Measurements from ENCODE around the gene NIN.
A peak's percentile ranks its signal among the peaks of the same experiment; 100 is the strongest.

The NIN gene

GRCh38 chr14:50836515-50836914, 5.6 kb upstream of the NIN start:
- peak; percentile 48; the same call in 2 of the 3 replicates for ATAC-seq
- no peak for TF ChIP-seq CSDC2 (CRISPR knock-in tag; IDR thresholded peaks at IDR 0.05)
- TF ChIP-seq OSR1 (CRISPR knock-in tag; IDR thresholded peaks at IDR 0.05): no peak
- no peak for TF ChIP-seq ZFP3 (CRISPR knock-in tag; IDR thresholded peaks at IDR 0.05)
- TF ChIP-seq ZC3H10 (CRISPR knock-in tag; IDR thresholded peaks at IDR 0.05): no peak
- TF ChIP-seq, protein P1, sequence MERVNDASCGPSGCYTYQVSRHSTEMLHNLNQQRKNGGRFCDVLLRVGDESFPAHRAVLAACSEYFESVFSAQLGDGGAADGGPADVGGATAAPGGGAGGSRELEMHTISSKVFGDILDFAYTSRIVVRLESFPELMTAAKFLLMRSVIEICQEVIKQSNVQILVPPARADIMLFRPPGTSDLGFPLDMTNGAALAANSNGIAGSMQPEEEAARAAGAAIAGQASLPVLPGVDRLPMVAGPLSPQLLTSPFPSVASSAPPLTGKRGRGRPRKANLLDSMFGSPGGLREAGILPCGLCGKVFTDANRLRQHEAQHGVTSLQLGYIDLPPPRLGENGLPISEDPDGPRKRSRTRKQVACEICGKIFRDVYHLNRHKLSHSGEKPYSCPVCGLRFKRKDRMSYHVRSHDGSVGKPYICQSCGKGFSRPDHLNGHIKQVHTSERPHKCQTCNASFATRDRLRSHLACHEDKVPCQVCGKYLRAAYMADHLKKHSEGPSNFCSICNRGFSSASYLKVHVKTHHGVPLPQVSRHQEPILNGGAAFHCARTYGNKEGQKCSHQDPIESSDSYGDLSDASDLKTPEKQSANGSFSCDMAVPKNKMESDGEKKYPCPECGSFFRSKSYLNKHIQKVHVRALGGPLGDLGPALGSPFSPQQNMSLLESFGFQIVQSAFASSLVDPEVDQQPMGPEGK (CRISPR knock-in tag; IDR thresholded peaks at IDR 0.05; ENCODE audit: borderline replicate concordance): no peak
- no peak for TF ChIP-seq GLIS3 (CRISPR knock-in tag; IDR thresholded peaks at IDR 0.05)
- TF ChIP-seq, protein P2, sequence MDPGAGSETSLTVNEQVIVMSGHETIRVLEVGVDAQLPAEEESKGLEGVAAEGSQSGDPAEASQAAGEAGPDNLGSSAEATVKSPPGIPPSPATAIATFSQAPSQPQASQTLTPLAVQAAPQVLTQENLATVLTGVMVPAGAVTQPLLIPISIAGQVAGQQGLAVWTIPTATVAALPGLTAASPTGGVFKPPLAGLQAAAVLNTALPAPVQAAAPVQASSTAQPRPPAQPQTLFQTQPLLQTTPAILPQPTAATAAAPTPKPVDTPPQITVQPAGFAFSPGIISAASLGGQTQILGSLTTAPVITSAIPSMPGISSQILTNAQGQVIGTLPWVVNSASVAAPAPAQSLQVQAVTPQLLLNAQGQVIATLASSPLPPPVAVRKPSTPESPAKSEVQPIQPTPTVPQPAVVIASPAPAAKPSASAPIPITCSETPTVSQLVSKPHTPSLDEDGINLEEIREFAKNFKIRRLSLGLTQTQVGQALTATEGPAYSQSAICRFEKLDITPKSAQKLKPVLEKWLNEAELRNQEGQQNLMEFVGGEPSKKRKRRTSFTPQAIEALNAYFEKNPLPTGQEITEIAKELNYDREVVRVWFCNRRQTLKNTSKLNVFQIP (CRISPR knock-in tag; IDR thresholded peaks at IDR 0.05; ENCODE audit: borderline replicate concordance, low read depth): no peak
- TF ChIP-seq, protein P3, sequence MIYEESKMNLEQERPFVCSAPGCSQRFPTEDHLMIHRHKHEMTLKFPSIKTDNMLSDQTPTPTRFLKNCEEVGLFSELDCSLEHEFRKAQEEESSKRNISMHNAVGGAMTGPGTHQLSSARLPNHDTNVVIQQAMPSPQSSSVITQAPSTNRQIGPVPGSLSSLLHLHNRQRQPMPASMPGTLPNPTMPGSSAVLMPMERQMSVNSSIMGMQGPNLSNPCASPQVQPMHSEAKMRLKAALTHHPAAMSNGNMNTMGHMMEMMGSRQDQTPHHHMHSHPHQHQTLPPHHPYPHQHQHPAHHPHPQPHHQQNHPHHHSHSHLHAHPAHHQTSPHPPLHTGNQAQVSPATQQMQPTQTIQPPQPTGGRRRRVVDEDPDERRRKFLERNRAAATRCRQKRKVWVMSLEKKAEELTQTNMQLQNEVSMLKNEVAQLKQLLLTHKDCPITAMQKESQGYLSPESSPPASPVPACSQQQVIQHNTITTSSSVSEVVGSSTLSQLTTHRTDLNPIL (CRISPR knock-in tag; IDR thresholded peaks at IDR 0.05; ENCODE audit: low read depth): no peak
- no peak for TF ChIP-seq TCF4 (CRISPR knock-in tag; IDR thresholded peaks at IDR 0.05; ENCODE audit: borderline replicate concordance)
- TF ChIP-seq SNAI2 (CRISPR knock-in tag; IDR thresholded peaks at IDR 0.05): no peak
- TF ChIP-seq BACH2 (CRISPR knock-in tag; IDR thresholded peaks at IDR 0.05; ENCODE audit: borderline replicate concordance): no peak
- TF ChIP-seq ISL1 (CRISPR knock-in tag; IDR thresholded peaks at IDR 0.05): no peak
- no peak for TF ChIP-seq ARNTL (CRISPR knock-in tag; IDR thresholded peaks at IDR 0.05; ENCODE audit: borderline replicate concordance, low read depth)
- no peak for TF ChIP-seq PPARA (CRISPR knock-in tag; IDR thresholded peaks at IDR 0.05; ENCODE audit: borderline replicate concordance)
- TF ChIP-seq ZNF565 (CRISPR knock-in tag; conservative IDR thresholded peaks at IDR 0.05; ENCODE audit: low read depth): no peak
- TF ChIP-seq ZNF8 (CRISPR knock-in tag; IDR thresholded peaks at IDR 0.05): no peak
- no peak for TF ChIP-seq TOX (CRISPR knock-in tag; IDR thresholded peaks at IDR 0.05; ENCODE audit: borderline replicate concordance)
- no peak for TF ChIP-seq ZFP30 (CRISPR knock-in tag; IDR thresholded peaks at IDR 0.05)
- TF ChIP-seq CSRNP3 (CRISPR knock-in tag; IDR thresholded peaks at IDR 0.05): no peak

- TF ChIP-seq, protein P4, sequence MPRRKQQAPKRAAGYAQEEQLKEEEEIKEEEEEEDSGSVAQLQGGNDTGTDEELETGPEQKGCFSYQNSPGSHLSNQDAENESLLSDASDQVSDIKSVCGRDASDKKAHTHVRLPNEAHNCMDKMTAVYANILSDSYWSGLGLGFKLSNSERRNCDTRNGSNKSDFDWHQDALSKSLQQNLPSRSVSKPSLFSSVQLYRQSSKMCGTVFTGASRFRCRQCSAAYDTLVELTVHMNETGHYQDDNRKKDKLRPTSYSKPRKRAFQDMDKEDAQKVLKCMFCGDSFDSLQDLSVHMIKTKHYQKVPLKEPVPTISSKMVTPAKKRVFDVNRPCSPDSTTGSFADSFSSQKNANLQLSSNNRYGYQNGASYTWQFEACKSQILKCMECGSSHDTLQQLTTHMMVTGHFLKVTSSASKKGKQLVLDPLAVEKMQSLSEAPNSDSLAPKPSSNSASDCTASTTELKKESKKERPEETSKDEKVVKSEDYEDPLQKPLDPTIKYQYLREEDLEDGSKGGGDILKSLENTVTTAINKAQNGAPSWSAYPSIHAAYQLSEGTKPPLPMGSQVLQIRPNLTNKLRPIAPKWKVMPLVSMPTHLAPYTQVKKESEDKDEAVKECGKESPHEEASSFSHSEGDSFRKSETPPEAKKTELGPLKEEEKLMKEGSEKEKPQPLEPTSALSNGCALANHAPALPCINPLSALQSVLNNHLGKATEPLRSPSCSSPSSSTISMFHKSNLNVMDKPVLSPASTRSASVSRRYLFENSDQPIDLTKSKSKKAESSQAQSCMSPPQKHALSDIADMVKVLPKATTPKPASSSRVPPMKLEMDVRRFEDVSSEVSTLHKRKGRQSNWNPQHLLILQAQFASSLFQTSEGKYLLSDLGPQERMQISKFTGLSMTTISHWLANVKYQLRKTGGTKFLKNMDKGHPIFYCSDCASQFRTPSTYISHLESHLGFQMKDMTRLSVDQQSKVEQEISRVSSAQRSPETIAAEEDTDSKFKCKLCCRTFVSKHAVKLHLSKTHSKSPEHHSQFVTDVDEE (CRISPR knock-in tag; IDR thresholded peaks at IDR 0.05): no peak
- TF ChIP-seq ZFP30 (CRISPR knock-in tag; IDR thresholded peaks at IDR 0.05) (no peak), ZNF70 (CRISPR knock-in tag; IDR thresholded peaks at IDR 0.05) (no peak), RARB (CRISPR knock-in tag; IDR thresholded peaks at IDR 0.05) (no peak), SNAI2 (CRISPR knock-in tag; IDR thresholded peaks at IDR 0.05) (no peak), CSRNP3 (CRISPR knock-in tag; IDR thresholded peaks at IDR 0.05) (no peak), TOX (CRISPR knock-in tag; IDR thresholded peaks at IDR 0.05; ENCODE audit: borderline replicate concordance) (no peak), ISL1 (CRISPR knock-in tag; IDR thresholded peaks at IDR 0.05) (no peak), ZC3H10 (CRISPR knock-in tag; IDR thresholded peaks at IDR 0.05) (no peak), ESRRG (CRISPR knock-in tag; IDR thresholded peaks at IDR 0.05) (no peak), PPARA (CRISPR knock-in tag; IDR thresholded peaks at IDR 0.05; ENCODE audit: borderline replicate concordance) (no peak), BACH2 (CRISPR knock-in tag; IDR thresholded peaks at IDR 0.05; ENCODE audit: borderline replicate concordance) (no peak), OSR1 (CRISPR knock-in tag; IDR thresholded peaks at IDR 0.05) (no peak), ARNTL (CRISPR knock-in tag; IDR thresholded peaks at IDR 0.05; ENCODE audit: borderline replicate concordance, low read depth) (no peak), ZNF8 (CRISPR knock-in tag; IDR thresholded peaks at IDR 0.05) (no peak)
- TF ChIP-seq, protein P1 (CRISPR knock-in tag; IDR thresholded peaks at IDR 0.05; ENCODE audit: borderline replicate concordance): no peak
- no peak for ATAC-seq
Measured at GRCh38 chr14:50835280-50835679, 4.3 kb upstream of the NIN start.

All from SK-N-SH treated with all-trans-retinoic acid at 6 μM for 48 hours (cell line).